Vagina (tissue), 2 donors: ENCODE results near the gene NPLOC4. TPM values are rescaled to one million over a fixed set of nuclear protein-coding genes. Genes with fewer than 3 reads are reported as not detected.

ENCODE experiments used
- DNase-seq, 2 donors: peaks; one replicate each; pipeline ENCODE4 v3.0.0-alpha.2; 2017; ENCODE audit errors: extremely low spot score in 2 of 2
- H3K27ac ChIP-seq: fragments of 200-600 bp; sonication (generic); one replicate; pipeline ENCODE4 v1.5.1; 2019
- H3K27me3 ChIP-seq: fragments of 200-600 bp; sonication (generic); one replicate; pipeline ENCODE4 v1.5.1; 2019
- H3K36me3 ChIP-seq, 2 donors: fragments of 200-600 bp; sonication (generic); one replicate each; pipeline ENCODE4 v1.5.1; 2017 to 2019
- H3K4me1 ChIP-seq: fragments of 200-600 bp; sonication (generic); one replicate; pipeline ENCODE4 v1.5.1; 2019
- H3K4me3 ChIP-seq, 2 donors: fragments of 200-600 bp; sonication (generic); 1 replicate in 1 of 2; 2 replicates in 1 of 2; pipeline ENCODE4 v1.5.1; 2016 to 2019
- H3K9me3 ChIP-seq: fragments of 200-600 bp; sonication (generic); one replicate; pipeline ENCODE4 v1.5.1; 2019
- CTCF ChIP-seq, 3 experiments: fragments of 450-650 bp in 2 of 3; fragments of 200-600 bp in 1 of 3; sonication (generic) in 1 of 3; IDR thresholded peaks; one replicate each; pipeline ENCODE4 v1.5.1; 2017 to 2019; ENCODE audit warnings: antibody characterized with exemption in 3 of 3, mild to moderate bottlenecking in 2 of 3, moderate library complexity in 2 of 3
- POLR2A ChIP-seq, 2 donors: fragments of 450-650 bp; IDR thresholded peaks; one replicate each; pipeline ENCODE4 v1.6.1; 2017; ENCODE audit warnings: antibody characterized with exemption in 2 of 2, mild to moderate bottlenecking in 2 of 2, moderate library complexity in 2 of 2
- POLR2AphosphoS5 ChIP-seq, 2 donors: sonication (generic); formaldehyde crosslinking; IDR thresholded peaks; one replicate each; pipeline ENCODE4 v1.9.0; 2017; ENCODE audit warnings: antibody characterized with exemption in 2 of 2, mild to moderate bottlenecking in 2 of 2, low read depth in 1 of 2; ENCODE audit not compliant: insufficient read depth in 1 of 2
- intact Hi-C: fragments of 100-400 bp; cut with DNase I; formaldehyde crosslinking; loops from one replicate; pipeline ENCODE4 v1.15.1; 2023
- total RNA-seq: library from RNA; depleted of rRNA; stranded (reverse); fragments of >200 nt; gene quantifications from one replicate; pipeline ENCODE4 v1.2.3, GENCODE V29; 2016

The NPLOC4 gene
- total RNA-seq, 1 donor from 2014 or later = 68.3 TPM

GRCh38 chr17:81672504-81672903 is 35.6 kb upstream of the NPLOC4 start:
- TF ChIP-seq POLR2A (IDR thresholded peaks at IDR 0.05) = no peak
- TF ChIP-seq POLR2AphosphoS5 (IDR thresholded peaks at IDR 0.05; ENCODE audit: insufficient read depth in 1 of 2, low read depth in 1 of 2) = no peak
- TF ChIP-seq CTCF (IDR thresholded peaks at IDR 0.05) = no peak
- no peak for DNase-seq
- Histone ChIP-seq H3K36me3 (peaks cover 0 to 44% of the 10 kb centered on the region in 2 donors), H3K27ac (no peak overlapping the region), H3K27me3 (no peaks in the 10 kb centered on the region), H3K4me3 (no peak overlapping the region), H3K4me1 (peaks cover 8% of the 10 kb centered on the region), H3K9me3 (no peaks in the 10 kb centered on the region)
- intact Hi-C loops = no loop called here

GRCh38 chr17:81667754-81668153 is 30.8 kb upstream of the NPLOC4 start:
- no peak for DNase-seq
- Histone ChIP-seq H3K27me3 (no peaks in the 10 kb centered on the region), H3K4me1 (peaks cover 29% of the 10 kb centered on the region), H3K36me3 (peaks cover 0 to 39% of the 10 kb centered on the region in 2 donors), H3K4me3 (peak overlapping the region; percentile 99), H3K9me3 (no peaks in the 10 kb centered on the region), H3K27ac (no peak overlapping the region)
- intact Hi-C loops = no loop called here
- TF ChIP-seq POLR2A (IDR thresholded peaks at IDR 0.05) (no peak), POLR2AphosphoS5 (IDR thresholded peaks at IDR 0.05; ENCODE audit: insufficient read depth in 1 of 2, low read depth in 1 of 2) (peak in 1 of 2 donors; percentile 36), CTCF (IDR thresholded peaks at IDR 0.05) (no peak)

- Histone ChIP-seq H3K4me1 (peaks cover 29% of the 10 kb centered on the region), H3K4me3 (peak within 1 kb of the TSS; percentile 99), H3K9me3 (no peaks in the 10 kb centered on the region), H3K36me3 (peaks cover 0 to 27% of the 10 kb centered on the region in 2 donors), H3K27me3 (no peaks in the 10 kb centered on the region), H3K27ac (peak within 1 kb of the TSS; percentile 80)
- TF ChIP-seq POLR2A (IDR thresholded peaks at IDR 0.05) (peak in 1 of 2 donors; percentile 69), POLR2AphosphoS5 (IDR thresholded peaks at IDR 0.05; ENCODE audit: insufficient read depth in 1 of 2, low read depth in 1 of 2) (peak; percentile 92 to 93), CTCF (IDR thresholded peaks at IDR 0.05) (no peak)
- peak in 1 of 2 donors; percentile 92 for DNase-seq
- intact Hi-C loops = no loop called here
These were observed 29.7 kb upstream of the NPLOC4 start, which contains the start of the genes CCDC137 and OXLD1 for GRCh38 chr17:81666342-81667191. TSS of gene CCDC137 (plus strand) at chr17:81666737. CDS start at chr17:81666767, 30 bp downstream. TSS of gene OXLD1 (minus strand) at chr17:81666605. CDS start at chr17:81666577, 28 bp downstream.

GRCh38 chr17:81666092-81666341 is 29.1 kb upstream of the NPLOC4 start:
- DNase-seq = no peak
- Histone ChIP-seq H3K27ac (peak overlapping the region; percentile 80), H3K36me3 (peaks cover 0 to 22% of the 10 kb centered on the region in 2 donors), H3K4me1 (peaks cover 29% of the 10 kb centered on the region), H3K9me3 (no peaks in the 10 kb centered on the region), H3K27me3 (no peaks in the 10 kb centered on the region), H3K4me3 (peak overlapping the region; percentile 99)
- TF ChIP-seq POLR2A (IDR thresholded peaks at IDR 0.05) (no peak), CTCF (IDR thresholded peaks at IDR 0.05) (no peak), POLR2AphosphoS5 (IDR thresholded peaks at IDR 0.05; ENCODE audit: insufficient read depth in 1 of 2, low read depth in 1 of 2) (no peak)
- intact Hi-C loops = no loop called here
